ENCODE results near the gene TPRG1. TPM values are rescaled to one million over a fixed set of nuclear protein-coding genes. Genes with fewer than 3 reads are reported as not detected.

Gene TPRG1
- total and polyA plus RNA-seq, 2 of the 8 experiments (the other 6 are each of a cell fraction or from before 2014, with no cell fraction given): 0.37 to 0.47 TPM

DNA sequence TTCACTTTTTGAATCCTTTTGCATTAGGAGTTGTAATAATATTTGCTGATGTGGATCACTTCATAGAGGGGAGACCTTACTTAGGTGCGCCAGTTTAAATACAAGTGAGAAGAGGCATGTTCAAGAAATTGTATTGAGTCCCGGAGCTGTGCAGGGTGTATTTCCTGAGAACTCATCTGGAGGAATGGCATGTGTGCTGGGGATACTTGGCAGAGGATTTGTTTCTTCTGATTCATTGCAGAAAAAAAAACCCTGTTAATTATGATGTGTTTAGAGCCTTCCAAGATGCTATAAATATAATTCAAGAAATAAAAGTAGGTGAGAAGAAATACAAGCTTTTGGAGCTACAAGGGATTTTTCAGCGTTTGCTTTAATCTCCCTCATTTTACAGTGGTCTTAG, 97.6 kb downstream of the TPRG1 start (continued):
- TF ChIP-seq POLR2AphosphoS5 (IDR thresholded peaks at IDR 0.05; ENCODE audit: low read depth, low read length) (no peak), RBBP5 (IDR thresholded peaks at IDR 0.05; ENCODE audit: borderline replicate concordance, low read depth, low read length) (no peak), TBP (IDR thresholded peaks at IDR 0.05; ENCODE audit: low read depth, low read length) (no peak), RXRA (IDR thresholded peaks at IDR 0.05; ENCODE audit: insufficient read depth, low read depth, low read length) (no peak)

Data from H1 (cell line).